ENCODE measurements around the gene MAU2. TPM values are rescaled to one million over a fixed set of nuclear protein-coding genes. Genes with fewer than 3 reads are reported as not detected.

The MAU2 gene
- total and polyA plus RNA-seq, 2 of the 13 experiments (the other 11 are each of a cell fraction or from before 2014, with no cell fraction given), result 16.8 to 33.8 TPM

GRCh38 chr19:19319732-19320360 lies 783 bp upstream of the MAU2 start (continued):
- no peak for TF ChIP-seq ZNF639 (CRISPR knock-in tag; conservative IDR thresholded peaks at IDR 0.05)
- no peak for TF ChIP-seq GABPB1 (CRISPR knock-in tag; IDR thresholded peaks at IDR 0.05)
- TF ChIP-seq HMG20B (CRISPR knock-in tag; conservative IDR thresholded peaks at IDR 0.05), result no peak
- TF ChIP-seq ZNF782 (CRISPR knock-in tag; IDR thresholded peaks at IDR 0.05; ENCODE audit: borderline replicate concordance), result no peak
- TF ChIP-seq ZKSCAN5 (CRISPR knock-in tag; IDR thresholded peaks at IDR 0.05), result no peak
- TF ChIP-seq RNF2 (conservative IDR thresholded peaks at IDR 0.05; ENCODE audit: low read depth), result no peak
- 0 out of 2 replicates have a peak, but pooled peaks have one; percentile 8 for TF ChIP-seq MAX (IDR thresholded peaks at IDR 0.05)
- TF ChIP-seq ZSCAN12 (CRISPR knock-in tag; IDR thresholded peaks at IDR 0.05), result no peak
- no peak for TF ChIP-seq YY1 (IDR thresholded peaks at IDR 0.05; ENCODE audit: insufficient read depth, insufficient replicate concordance, low read depth, low read length)
- TF ChIP-seq HOMEZ (CRISPR knock-in tag; IDR thresholded peaks at IDR 0.05; ENCODE audit: low read depth), result no peak
- TF ChIP-seq TCF7L2 (IDR thresholded peaks at IDR 0.05; ENCODE audit: low read depth, low read length), result no peak
- TF ChIP-seq GLI4 (CRISPR knock-in tag; IDR thresholded peaks at IDR 0.05; ENCODE audit: borderline replicate concordance), result no peak
- TF ChIP-seq ZBTB38 (CRISPR knock-in tag; IDR thresholded peaks at IDR 0.05), result no peak
- no peak for TF ChIP-seq MAFK (conservative IDR thresholded peaks at IDR 0.05 in 1 of 2, IDR thresholded peaks at IDR 0.05 in 1 of 2; ENCODE audit: low read length in 2 of 2)
- no peak for TF ChIP-seq NFE2L2 (IDR thresholded peaks at IDR 0.05; ENCODE audit: low read length)
- TF ChIP-seq GPN1 (CRISPR knock-in tag; IDR thresholded peaks at IDR 0.05; ENCODE audit: borderline replicate concordance), result no peak
- TF ChIP-seq ZNF235 (CRISPR knock-in tag; IDR thresholded peaks at IDR 0.05; ENCODE audit: borderline replicate concordance), result 0 out of 2 replicates have a peak, but pooled peaks have one; percentile 42
- no peak for TF ChIP-seq SMAD9 (CRISPR knock-in tag; IDR thresholded peaks at IDR 0.05)
- TF ChIP-seq ZNF790 (CRISPR knock-in tag; IDR thresholded peaks at IDR 0.05; ENCODE audit: borderline replicate concordance), result no peak
- TF ChIP-seq ZNF138 (CRISPR knock-in tag; IDR thresholded peaks at IDR 0.05; ENCODE audit: low read depth), result no peak
- no peak for TF ChIP-seq CCDC6 (CRISPR knock-in tag; IDR thresholded peaks at IDR 0.05)
- no peak for TF ChIP-seq SIN3B (IDR thresholded peaks at IDR 0.05; ENCODE audit: low read length)
- TF ChIP-seq NFAT5 (CRISPR knock-in tag; IDR thresholded peaks at IDR 0.05), result 0 out of 2 replicates have a peak, but pooled peaks have one; percentile 34
- no peak for TF ChIP-seq SMAD1 (CRISPR knock-in tag; IDR thresholded peaks at IDR 0.05; ENCODE audit: borderline replicate concordance, low read depth)

All from HepG2 (cell line).